Fibroblast of villous mesenchyme (primary cell): ENCODE results near the gene DYNC1I1. TPM values are rescaled to one million over a fixed set of nuclear protein-coding genes. Genes with fewer than 3 reads are reported as not detected.

Source experiments
- DNase-seq: peaks from one replicate; pipeline ENCODE4 v3.0.0-alpha.2; 2010; ENCODE audit warnings: low read depth
- H3K4me3 ChIP-seq: 2 replicates; pipeline ENCODE4 v1.5.1; 2011; ENCODE audit warnings: low read depth, mild to moderate bottlenecking, low read length
- total RNA-seq: library from RNA; depleted of rRNA; stranded (reverse); fragments of >200 nt; gene quantifications from 2 replicates; pipeline ENCODE4 v1.2.3, GENCODE V29; 2012
- TF ChIP-seq, protein P1 (sequence below): IDR thresholded peaks from 2 replicates; pipeline ENCODE4 v1.5.1; 2012; ENCODE audit warnings: low read depth, mild to moderate bottlenecking, low read length; ENCODE audit not compliant: insufficient read depth

The DYNC1I1 gene
- total RNA-seq, 1 donor = 0.43 TPM

DNA sequence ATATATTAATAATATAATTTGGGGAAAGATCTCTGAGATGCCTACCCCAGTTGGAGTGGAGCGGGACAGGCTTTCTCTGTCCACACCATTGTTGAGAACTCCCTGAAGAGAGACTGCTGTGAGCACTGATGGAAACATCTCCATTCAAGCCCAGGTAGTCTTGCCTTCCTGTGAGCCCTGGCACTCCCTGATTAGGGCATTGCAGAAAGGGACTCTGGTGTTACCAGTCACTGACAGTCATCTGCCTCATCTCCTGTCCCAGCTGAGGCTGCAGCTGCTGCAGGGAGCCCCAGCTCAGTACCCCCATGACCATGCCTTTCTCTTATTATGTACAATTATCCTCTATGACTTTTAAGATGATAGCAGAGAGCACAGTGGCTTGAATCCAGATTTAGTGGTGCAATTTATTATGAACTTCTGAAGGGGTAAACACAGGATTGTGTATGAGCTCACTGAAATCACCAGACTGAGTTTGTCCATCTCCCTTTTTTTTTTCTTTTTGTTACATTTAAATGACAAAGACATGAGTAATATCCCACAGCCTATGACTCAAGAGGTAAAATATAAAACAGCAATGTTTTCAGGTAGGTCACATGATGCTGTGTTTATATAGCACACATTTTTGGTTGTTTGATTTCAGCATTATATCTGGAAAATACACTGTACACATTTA is 312.7 kb downstream of the DYNC1I1 start:
- TF ChIP-seq, protein P1, sequence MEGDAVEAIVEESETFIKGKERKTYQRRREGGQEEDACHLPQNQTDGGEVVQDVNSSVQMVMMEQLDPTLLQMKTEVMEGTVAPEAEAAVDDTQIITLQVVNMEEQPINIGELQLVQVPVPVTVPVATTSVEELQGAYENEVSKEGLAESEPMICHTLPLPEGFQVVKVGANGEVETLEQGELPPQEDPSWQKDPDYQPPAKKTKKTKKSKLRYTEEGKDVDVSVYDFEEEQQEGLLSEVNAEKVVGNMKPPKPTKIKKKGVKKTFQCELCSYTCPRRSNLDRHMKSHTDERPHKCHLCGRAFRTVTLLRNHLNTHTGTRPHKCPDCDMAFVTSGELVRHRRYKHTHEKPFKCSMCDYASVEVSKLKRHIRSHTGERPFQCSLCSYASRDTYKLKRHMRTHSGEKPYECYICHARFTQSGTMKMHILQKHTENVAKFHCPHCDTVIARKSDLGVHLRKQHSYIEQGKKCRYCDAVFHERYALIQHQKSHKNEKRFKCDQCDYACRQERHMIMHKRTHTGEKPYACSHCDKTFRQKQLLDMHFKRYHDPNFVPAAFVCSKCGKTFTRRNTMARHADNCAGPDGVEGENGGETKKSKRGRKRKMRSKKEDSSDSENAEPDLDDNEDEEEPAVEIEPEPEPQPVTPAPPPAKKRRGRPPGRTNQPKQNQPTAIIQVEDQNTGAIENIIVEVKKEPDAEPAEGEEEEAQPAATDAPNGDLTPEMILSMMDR = no peak
- no peak overlapping the region for H3K4me3 ChIP-seq
- peak; percentile 29 for DNase-seq

DNA sequence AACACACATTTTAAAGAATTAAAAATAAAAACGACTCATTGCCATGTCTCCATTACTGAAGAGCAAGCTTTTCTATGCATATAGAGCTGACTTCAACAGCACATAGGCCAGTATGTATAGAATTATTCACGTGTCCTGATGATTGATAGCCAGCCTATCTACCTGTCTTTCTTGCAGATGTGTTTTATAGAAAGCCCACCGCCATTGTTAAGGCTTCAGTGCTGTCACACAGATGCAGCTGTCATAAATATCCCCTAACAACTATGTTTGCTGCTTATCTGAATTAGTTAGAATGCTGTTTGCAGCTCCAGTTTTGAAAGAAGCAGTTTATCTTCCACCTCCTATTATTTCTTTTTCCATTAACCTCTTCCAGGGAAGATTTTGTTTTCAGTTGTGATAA is 313.6 kb downstream of the DYNC1I1 start:
- H3K4me3 ChIP-seq = no peak overlapping the region
- no peak for DNase-seq
- TF ChIP-seq, protein P1 = no peak

DNA sequence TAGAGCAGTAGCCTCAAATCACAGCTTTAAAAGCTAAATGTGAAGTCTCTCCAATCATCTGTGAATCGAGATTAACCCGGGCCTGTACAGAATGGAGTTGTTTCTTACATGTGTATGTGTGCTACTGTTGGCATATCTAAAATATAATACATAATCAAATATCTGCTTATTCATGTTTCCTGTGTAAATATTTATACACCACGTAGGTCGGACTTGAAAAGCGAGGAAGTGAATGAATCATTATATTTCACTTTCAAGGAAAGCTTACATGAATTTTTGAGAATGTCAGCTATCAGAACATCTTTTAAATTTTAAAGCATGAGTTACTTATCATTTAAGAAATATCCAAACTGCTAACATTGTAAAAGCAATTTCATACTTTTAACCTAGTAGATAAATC is 316.2 kb downstream of the DYNC1I1 start:
- H3K4me3 ChIP-seq = no peak overlapping the region
- no peak for DNase-seq

DNA sequence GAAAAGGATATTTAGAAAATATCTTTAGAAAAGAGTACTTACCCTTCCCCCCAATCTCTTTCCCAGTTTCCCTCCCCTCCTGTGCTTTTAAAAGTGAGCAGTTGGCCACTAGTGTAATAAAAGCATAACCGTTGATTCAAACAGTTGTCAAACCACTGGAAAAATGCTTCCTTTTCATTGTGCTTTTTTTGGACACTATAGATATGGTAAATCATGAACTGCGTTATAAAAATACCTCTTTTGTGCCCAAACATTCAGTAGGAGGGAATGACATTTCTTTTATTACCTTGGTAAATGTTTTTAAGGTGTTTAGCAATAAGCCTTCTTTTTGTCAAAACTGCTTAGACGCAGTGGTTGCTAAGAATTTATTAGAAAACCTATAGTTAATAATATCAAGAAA is 317.2 kb downstream of the DYNC1I1 start:
- TF ChIP-seq, protein P1 = no peak
- DNase-seq = no peak
- no peak overlapping the region for H3K4me3 ChIP-seq

More for the DNA sequence above, 316.2 kb downstream of the DYNC1I1 start:
- TF ChIP-seq, protein P1 = no peak

DNA sequence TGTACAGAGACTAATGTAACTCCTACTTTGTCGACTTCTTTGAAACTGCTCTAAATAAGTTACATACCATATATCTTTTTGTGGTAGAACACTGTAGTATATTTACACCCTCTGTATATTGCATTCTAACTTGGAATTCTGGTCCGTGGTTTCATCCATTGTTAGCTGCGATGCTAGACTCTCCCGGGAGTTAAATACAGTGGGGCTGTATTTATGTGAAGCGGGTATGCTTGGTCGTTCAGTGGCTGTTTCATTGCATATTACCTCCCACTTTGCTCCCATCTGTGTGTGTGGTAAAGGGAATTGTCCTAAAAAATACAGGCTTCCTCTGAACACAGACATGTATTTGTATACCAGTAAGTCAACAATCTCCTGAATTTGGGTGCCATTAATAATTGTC is 318.4 kb downstream of the DYNC1I1 start:
- no peak for DNase-seq

DNA sequence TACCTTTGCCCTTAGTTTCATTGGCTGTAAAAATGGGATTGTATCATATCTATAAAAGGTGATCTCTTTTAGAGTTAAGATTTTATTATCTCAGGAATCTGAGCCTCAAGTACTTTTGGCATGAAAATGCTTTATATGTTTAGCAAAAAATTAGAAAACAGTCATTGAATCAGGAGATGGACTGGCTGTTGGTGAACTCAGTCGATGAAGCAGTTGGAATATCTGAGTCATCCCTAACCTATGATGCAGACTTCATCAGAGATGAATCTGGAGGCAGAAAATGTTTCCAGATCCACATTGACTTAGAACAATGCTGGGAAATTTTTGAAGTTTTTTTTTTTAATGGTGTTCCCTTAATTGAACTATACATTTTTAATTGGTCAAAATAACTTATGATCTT is 321.1 kb downstream of the DYNC1I1 start:
- DNase-seq = peak; percentile 40
- H3K4me3 ChIP-seq = no peak overlapping the region
- TF ChIP-seq, protein P1 = no peak

More for the DNA sequence above, 318.4 kb downstream of the DYNC1I1 start:
- H3K4me3 ChIP-seq = no peak overlapping the region
- TF ChIP-seq, protein P1 = no peak

DNA sequence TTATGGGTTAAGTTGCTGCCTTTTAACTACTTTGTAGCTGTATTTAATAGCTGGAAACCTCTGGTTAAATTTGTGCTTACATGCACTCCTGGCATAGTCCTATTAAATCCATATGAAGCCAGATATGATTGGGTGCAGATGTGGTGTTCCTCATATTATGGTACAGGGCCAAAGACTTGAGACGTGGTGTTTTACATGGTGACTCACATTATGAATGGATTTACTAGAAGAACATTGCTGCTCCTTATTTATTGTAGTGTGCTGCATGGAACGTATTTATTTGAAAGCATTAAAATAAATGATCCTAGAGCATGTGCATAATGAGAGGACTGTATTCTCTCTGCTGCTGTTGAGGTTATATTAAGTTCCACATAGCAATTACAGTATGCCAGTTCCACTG is 325.5 kb downstream of the DYNC1I1 start:
- DNase-seq = no peak
- TF ChIP-seq, protein P1 = no peak
- H3K4me3 ChIP-seq = no peak overlapping the region
